ENCODE measurements around the gene CRACDL.
"Not testable (repeated sequence)": the region's sequence is repeated elsewhere in the genome, so short reads cannot be mapped to it uniquely, and the experiment has no call there.

Gene CRACDL

DNA sequence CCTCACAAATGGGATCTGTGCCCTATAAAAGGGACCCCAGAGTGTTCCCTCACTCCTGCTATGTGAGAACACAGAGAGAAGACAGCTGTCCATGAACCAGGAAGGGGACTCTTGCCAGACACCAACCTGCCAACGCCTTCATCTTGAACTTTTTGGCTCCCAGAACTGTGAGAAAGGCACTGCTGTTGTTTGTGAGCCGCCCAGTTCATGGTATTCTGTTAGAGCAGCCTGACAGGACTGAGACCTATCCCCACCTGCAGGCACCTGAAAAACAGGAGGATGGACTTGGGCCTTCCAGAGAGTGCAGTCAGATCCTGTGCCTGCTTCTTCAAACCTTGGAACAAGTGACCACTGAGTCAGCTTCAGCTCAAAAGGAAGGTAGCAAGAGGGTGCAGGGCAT, 51.4 kb downstream of the CRACDL start:
- H3K27me3 ChIP-seq (ENCODE audit: control insufficient read depth in 1 of 2, insufficient read depth in 2 of 2, low read length in 2 of 2) = no peaks in the 10 kb centered on the region
- no peak overlapping the region for H3K9ac ChIP-seq (ENCODE audit: low read depth in 1 of 2, low read length in 2 of 2)
- H3K4me3 ChIP-seq (ENCODE audit: low read depth in 1 of 2, low read length in 2 of 2) = no peak overlapping the region
- H3K9me3 ChIP-seq (ENCODE audit: control insufficient read depth in 1 of 2, low read length in 2 of 2) = peaks cover 15 to 18% of the 10 kb centered on the region in 2 donors
- H3K4me1 ChIP-seq (ENCODE audit: control insufficient read depth in 1 of 2, insufficient read depth in 2 of 2, low read length in 2 of 2) = no peaks in the 10 kb centered on the region
- no peaks in the 10 kb centered on the region for H3K36me3 ChIP-seq (ENCODE audit: control insufficient read depth in 1 of 2, insufficient read depth in 2 of 2, low read length in 2 of 2)
- no peak overlapping the region for H3K27ac ChIP-seq (ENCODE audit: low read depth, low read length)

DNA sequence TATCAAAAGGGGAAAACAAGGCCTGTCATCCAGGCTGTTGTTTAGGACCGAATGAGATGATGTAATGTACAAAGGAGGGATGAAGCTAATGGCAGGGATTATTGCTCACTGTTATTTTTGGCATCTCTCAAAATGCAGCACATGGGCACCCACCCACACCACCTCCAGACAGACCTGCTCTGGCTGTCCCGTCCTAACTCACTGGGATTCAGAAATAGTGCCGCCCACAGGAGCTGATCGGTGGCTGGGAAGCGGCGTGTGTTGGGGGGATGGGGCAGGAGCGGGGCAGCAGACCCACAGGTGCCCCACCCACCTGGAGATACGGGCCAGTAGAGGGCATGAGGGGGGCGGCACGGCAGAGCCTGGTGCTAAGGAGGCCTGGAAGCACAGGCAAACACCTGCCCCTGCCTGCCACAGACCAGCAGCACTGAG, 52.2 kb downstream of the CRACDL start:
- H3K9ac ChIP-seq (ENCODE audit: low read depth in 1 of 2, low read length in 2 of 2) = no peak overlapping the region
- no peaks in the 10 kb centered on the region for H3K4me1 ChIP-seq (ENCODE audit: control insufficient read depth in 1 of 2, insufficient read depth in 2 of 2, low read length in 2 of 2)
- no peaks in the 10 kb centered on the region for H3K27me3 ChIP-seq (ENCODE audit: control insufficient read depth in 1 of 2, insufficient read depth in 2 of 2, low read length in 2 of 2)
- no peaks in the 10 kb centered on the region for H3K36me3 ChIP-seq (ENCODE audit: control insufficient read depth in 1 of 2, insufficient read depth in 2 of 2, low read length in 2 of 2)
- no peak overlapping the region for H3K27ac ChIP-seq (ENCODE audit: low read depth, low read length)
- peaks cover 15 to 18% of the 10 kb centered on the region in 2 donors for H3K9me3 ChIP-seq (ENCODE audit: control insufficient read depth in 1 of 2, low read length in 2 of 2)
- H3K4me3 ChIP-seq (ENCODE audit: low read depth in 1 of 2, low read length in 2 of 2) = no peak overlapping the region

DNA sequence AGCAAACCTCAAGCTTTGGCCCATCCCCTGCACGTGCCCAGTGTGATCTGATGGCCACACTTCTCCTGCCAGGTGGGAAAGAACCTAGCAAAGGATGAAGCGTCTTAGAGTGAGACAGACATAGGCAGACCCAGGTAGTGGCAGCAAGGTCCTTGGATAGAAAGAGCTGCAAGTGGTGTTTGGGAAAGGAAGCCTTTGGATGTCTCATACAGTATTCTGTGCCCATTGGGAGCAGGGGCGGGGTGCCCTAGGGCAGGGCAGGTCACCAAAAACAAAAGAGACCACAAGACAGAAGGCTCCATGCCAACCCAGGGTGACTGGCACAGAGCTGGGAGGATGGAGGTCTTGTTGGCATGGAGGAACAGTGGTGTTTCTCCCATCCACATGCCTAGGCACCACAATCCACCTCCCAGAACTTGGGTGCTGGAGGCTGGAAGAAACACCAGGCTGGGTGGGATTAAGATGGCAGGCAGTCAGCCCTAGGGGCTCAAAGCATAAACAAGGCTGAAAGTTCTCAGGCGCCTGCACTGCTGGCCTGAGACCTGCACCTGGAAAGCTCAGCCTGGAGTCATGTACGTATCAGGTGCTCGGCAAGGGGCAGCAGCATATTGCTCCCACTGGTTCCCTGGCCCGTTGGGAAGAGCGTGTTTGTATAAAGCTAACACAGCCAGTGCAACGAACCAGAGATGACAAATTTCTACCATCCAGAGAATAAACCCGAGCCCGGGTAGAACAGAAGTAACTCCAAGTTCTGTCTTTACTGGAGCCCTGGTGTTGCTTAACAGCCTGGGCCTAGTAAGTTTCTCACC, 52.9 kb downstream of the CRACDL start:
- H3K27ac ChIP-seq (ENCODE audit: low read depth, low read length) = no peak overlapping the region
- no peaks in the 10 kb centered on the region for H3K36me3 ChIP-seq (ENCODE audit: control insufficient read depth in 1 of 2, insufficient read depth in 2 of 2, low read length in 2 of 2)
- H3K4me1 ChIP-seq (ENCODE audit: control insufficient read depth in 1 of 2, insufficient read depth in 2 of 2, low read length in 2 of 2) = no peaks in the 10 kb centered on the region
- H3K9ac ChIP-seq (ENCODE audit: low read depth in 1 of 2, low read length in 2 of 2) = no peak overlapping the region
- no peak overlapping the region for H3K4me3 ChIP-seq (ENCODE audit: low read depth in 1 of 2, low read length in 2 of 2)
- peaks cover 15 to 18% of the 10 kb centered on the region in 2 donors for H3K9me3 ChIP-seq (ENCODE audit: control insufficient read depth in 1 of 2, low read length in 2 of 2)
- H3K27me3 ChIP-seq (ENCODE audit: control insufficient read depth in 1 of 2, insufficient read depth in 2 of 2, low read length in 2 of 2) = no peaks in the 10 kb centered on the region

GRCh38 chr2:98882368-98882767, 53.7 kb downstream of the CRACDL start:
- H3K27ac ChIP-seq (ENCODE audit: low read depth, low read length) = no peak overlapping the region
- H3K36me3 ChIP-seq (ENCODE audit: control insufficient read depth in 1 of 2, insufficient read depth in 2 of 2, low read length in 2 of 2) = no peaks in the 10 kb centered on the region
- H3K9me3 ChIP-seq (ENCODE audit: control insufficient read depth in 1 of 2, low read length in 2 of 2) = peaks cover 10 to 11% of the 10 kb centered on the region in 2 donors
- H3K4me1 ChIP-seq (ENCODE audit: control insufficient read depth in 1 of 2, insufficient read depth in 2 of 2, low read length in 2 of 2) = no peaks in the 10 kb centered on the region
- no peak overlapping the region for H3K4me3 ChIP-seq (ENCODE audit: low read depth in 1 of 2, low read length in 2 of 2)
- H3K27me3 ChIP-seq (ENCODE audit: control insufficient read depth in 1 of 2, insufficient read depth in 2 of 2, low read length in 2 of 2) = no peaks in the 10 kb centered on the region
- no peak overlapping the region for H3K9ac ChIP-seq (ENCODE audit: low read depth in 1 of 2, low read length in 2 of 2)

- H3K9ac ChIP-seq (ENCODE audit: low read depth in 1 of 2, low read length in 2 of 2) = no peak overlapping the region
- H3K27ac ChIP-seq (ENCODE audit: low read depth, low read length) = no peak overlapping the region
- H3K36me3 ChIP-seq (ENCODE audit: control insufficient read depth in 1 of 2, insufficient read depth in 2 of 2, low read length in 2 of 2) = no peaks in the 10 kb centered on the region
Measured at GRCh38 chr2:98881153-98881650, 54.8 kb downstream of the CRACDL start.

GRCh38 chr2:98880266-98881152, 55.5 kb downstream of the CRACDL start:
- no peaks in the 10 kb centered on the region for H3K9me3 ChIP-seq (ENCODE audit: control insufficient read depth in 1 of 2, low read length in 2 of 2)
- H3K27ac ChIP-seq (ENCODE audit: low read depth, low read length) = no peak overlapping the region
- no peak overlapping the region for H3K4me3 ChIP-seq (ENCODE audit: low read depth in 1 of 2, low read length in 2 of 2)
- H3K4me1 ChIP-seq (ENCODE audit: control insufficient read depth in 1 of 2, insufficient read depth in 2 of 2, low read length in 2 of 2) = no peaks in the 10 kb centered on the region
- H3K9ac ChIP-seq (ENCODE audit: low read depth in 1 of 2, low read length in 2 of 2) = no peak overlapping the region
- no peaks in the 10 kb centered on the region for H3K27me3 ChIP-seq (ENCODE audit: control insufficient read depth in 1 of 2, insufficient read depth in 2 of 2, low read length in 2 of 2)
- H3K36me3 ChIP-seq (ENCODE audit: control insufficient read depth in 1 of 2, insufficient read depth in 2 of 2, low read length in 2 of 2) = no peaks in the 10 kb centered on the region

More at GRCh38 chr2:98881153-98881650, 54.8 kb downstream of the CRACDL start:
- H3K4me3 ChIP-seq (ENCODE audit: low read depth in 1 of 2, low read length in 2 of 2) = no peak overlapping the region
- no peaks in the 10 kb centered on the region for H3K27me3 ChIP-seq (ENCODE audit: control insufficient read depth in 1 of 2, insufficient read depth in 2 of 2, low read length in 2 of 2)
- no peaks in the 10 kb centered on the region for H3K4me1 ChIP-seq (ENCODE audit: control insufficient read depth in 1 of 2, insufficient read depth in 2 of 2, low read length in 2 of 2)
- H3K9me3 ChIP-seq (ENCODE audit: control insufficient read depth in 1 of 2, low read length in 2 of 2) = peaks cover 3 to 4% of the 10 kb centered on the region in 2 donors

DNA sequence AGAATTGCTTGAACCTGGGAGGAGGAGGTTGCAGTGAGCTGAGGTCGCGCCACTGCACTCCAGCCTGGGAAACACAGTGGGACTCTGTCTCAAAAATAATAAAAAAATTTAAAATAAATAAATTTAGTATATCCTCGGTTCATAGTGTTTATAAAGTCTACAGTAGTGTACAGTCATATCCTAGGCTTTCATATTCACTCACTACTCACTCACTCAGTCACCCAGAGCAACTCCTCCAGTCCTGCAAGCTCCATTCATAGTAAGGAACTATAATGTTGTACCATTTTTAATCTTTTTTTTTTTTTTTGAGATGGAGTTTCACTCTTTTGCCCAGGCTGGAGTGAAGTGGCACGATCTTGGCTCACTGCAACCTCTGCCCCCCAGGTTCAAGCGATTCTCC, 58.4 kb downstream of the CRACDL start:
- not testable (repeated sequence) for H3K36me3 ChIP-seq (ENCODE audit: control insufficient read depth in 1 of 2, insufficient read depth in 2 of 2, low read length in 2 of 2); H3K9ac ChIP-seq (ENCODE audit: low read depth in 1 of 2, low read length in 2 of 2); H3K9me3 ChIP-seq (ENCODE audit: control insufficient read depth in 1 of 2, low read length in 2 of 2); H3K27me3 ChIP-seq (ENCODE audit: control insufficient read depth in 1 of 2, insufficient read depth in 2 of 2, low read length in 2 of 2); H3K4me3 ChIP-seq (ENCODE audit: low read depth in 1 of 2, low read length in 2 of 2); H3K4me1 ChIP-seq (ENCODE audit: control insufficient read depth in 1 of 2, insufficient read depth in 2 of 2, low read length in 2 of 2); H3K27ac ChIP-seq (ENCODE audit: low read depth, low read length)

GRCh38 chr2:98876741-98877140, 59.3 kb downstream of the CRACDL start:
- Histone ChIP-seq H3K27ac (ENCODE audit: low read depth, low read length) (no peak overlapping the region), H3K36me3 (ENCODE audit: control insufficient read depth in 1 of 2, insufficient read depth in 2 of 2, low read length in 2 of 2) (no peaks in the 10 kb centered on the region), H3K27me3 (ENCODE audit: control insufficient read depth in 1 of 2, insufficient read depth in 2 of 2, low read length in 2 of 2) (no peaks in the 10 kb centered on the region), H3K4me1 (ENCODE audit: control insufficient read depth in 1 of 2, insufficient read depth in 2 of 2, low read length in 2 of 2) (no peaks in the 10 kb centered on the region), H3K4me3 (ENCODE audit: low read depth in 1 of 2, low read length in 2 of 2) (no peak overlapping the region), H3K9ac (ENCODE audit: low read depth in 1 of 2, low read length in 2 of 2) (no peak overlapping the region), H3K9me3 (ENCODE audit: control insufficient read depth in 1 of 2, low read length in 2 of 2) (no peaks in the 10 kb centered on the region)

GRCh38 chr2:98875746-98876145, 60.3 kb downstream of the CRACDL start:
- Histone ChIP-seq H3K27ac (ENCODE audit: low read depth, low read length) (no peak overlapping the region), H3K9ac (ENCODE audit: low read depth in 1 of 2, low read length in 2 of 2) (no peak overlapping the region), H3K27me3 (ENCODE audit: control insufficient read depth in 1 of 2, insufficient read depth in 2 of 2, low read length in 2 of 2) (no peaks in the 10 kb centered on the region), H3K4me1 (ENCODE audit: control insufficient read depth in 1 of 2, insufficient read depth in 2 of 2, low read length in 2 of 2) (peaks cover 0 to 2% of the 10 kb centered on the region in 2 donors), H3K36me3 (ENCODE audit: control insufficient read depth in 1 of 2, insufficient read depth in 2 of 2, low read length in 2 of 2) (no peaks in the 10 kb centered on the region), H3K9me3 (ENCODE audit: control insufficient read depth in 1 of 2, low read length in 2 of 2) (no peaks in the 10 kb centered on the region), H3K4me3 (ENCODE audit: low read depth in 1 of 2, low read length in 2 of 2) (no peak overlapping the region)
